Measurements from ENCODE around the gene TBC1D22A. TPM values are rescaled to one million over a fixed set of nuclear protein-coding genes. Genes with fewer than 3 reads are reported as not detected.
A peak's percentile ranks its signal among the peaks of the same experiment; 100 is the strongest.

Gene TBC1D22A
- total RNA-seq, 1 donor from 2014 or later, result 14.3 TPM

- Mint-ChIP-seq H3K36me3 (ENCODE audit: low read depth) (peaks cover 6% of the 10 kb centered on the region), H3K4me1 (peaks cover 5% of the 10 kb centered on the region), H3K9me3 (peaks cover 3% of the 10 kb centered on the region), H3K27me3 (ENCODE audit: low read depth) (no peaks in the 10 kb centered on the region), H3K27ac (ENCODE audit: unreplicated experiment) (no peak overlapping the region), H3K4me3 (no peak overlapping the region)
- no peak for DNase-seq (ENCODE audit: low read depth, low spot score)
- TF ChIP-seq CTCF (conservative IDR thresholded peaks at IDR 0.05), result no peak
Measured at GRCh38 chr22:47017245-47017644, 254.8 kb downstream of the TBC1D22A start.

- Mint-ChIP-seq H3K4me3 (no peak overlapping the region), H3K4me1 (peaks cover 9% of the 10 kb centered on the region), H3K27me3 (ENCODE audit: low read depth) (no peaks in the 10 kb centered on the region), H3K36me3 (ENCODE audit: low read depth) (peaks cover 10% of the 10 kb centered on the region), H3K27ac (ENCODE audit: unreplicated experiment) (peak overlapping the region; percentile 51), H3K9me3 (peaks cover 3% of the 10 kb centered on the region)
- DNase-seq (ENCODE audit: low read depth, low spot score), result no peak
- no peak for TF ChIP-seq CTCF (conservative IDR thresholded peaks at IDR 0.05)
Measured at GRCh38 chr22:47018010-47018910, 255.8 kb downstream of the TBC1D22A start.

- Mint-ChIP-seq H3K9me3 (peaks cover 3% of the 10 kb centered on the region), H3K4me3 (no peak overlapping the region), H3K4me1 (peaks cover 9% of the 10 kb centered on the region), H3K27me3 (ENCODE audit: low read depth) (no peaks in the 10 kb centered on the region), H3K27ac (ENCODE audit: unreplicated experiment) (peak overlapping the region; percentile 43), H3K36me3 (ENCODE audit: low read depth) (peaks cover 17% of the 10 kb centered on the region)
- no peak for TF ChIP-seq CTCF (conservative IDR thresholded peaks at IDR 0.05)
- no peak for DNase-seq (ENCODE audit: low read depth, low spot score)
Measured at GRCh38 chr22:47019012-47019790, 256.8 kb downstream of the TBC1D22A start.

- H3K36me3 Mint-ChIP-seq (ENCODE audit: low read depth), result peaks cover 17% of the 10 kb centered on the region
- no peak overlapping the region for H3K4me3 Mint-ChIP-seq
- no peaks in the 10 kb centered on the region for H3K27me3 Mint-ChIP-seq (ENCODE audit: low read depth)
- no peak overlapping the region for H3K27ac Mint-ChIP-seq (ENCODE audit: unreplicated experiment)
- no peak for DNase-seq (ENCODE audit: low read depth, low spot score)
- H3K9me3 Mint-ChIP-seq, result peaks cover 3% of the 10 kb centered on the region
- peaks cover 9% of the 10 kb centered on the region for H3K4me1 Mint-ChIP-seq
- TF ChIP-seq CTCF (conservative IDR thresholded peaks at IDR 0.05), result no peak
Measured at GRCh38 chr22:47020166-47020565, 257.7 kb downstream of the TBC1D22A start.

GRCh38 chr22:47021371-47022074 lies 259.1 kb downstream of the TBC1D22A start:
- H3K27ac Mint-ChIP-seq (ENCODE audit: unreplicated experiment), result peak overlapping the region; percentile 77
- no peak for DNase-seq (ENCODE audit: low read depth, low spot score)
- H3K9me3 Mint-ChIP-seq, result peaks cover 3% of the 10 kb centered on the region
- no peak for TF ChIP-seq CTCF (conservative IDR thresholded peaks at IDR 0.05)
- H3K36me3 Mint-ChIP-seq (ENCODE audit: low read depth), result peaks cover 17% of the 10 kb centered on the region
- H3K4me1 Mint-ChIP-seq, result peaks cover 9% of the 10 kb centered on the region
- H3K27me3 Mint-ChIP-seq (ENCODE audit: low read depth), result peaks cover 5% of the 10 kb centered on the region
- H3K4me3 Mint-ChIP-seq, result no peak overlapping the region

Data from neural crest cell (in vitro differentiated cells).